Tibial nerve (tissue), 4 donors: ENCODE results near the gene GCSAM. TPM values are rescaled to one million over a fixed set of nuclear protein-coding genes. Genes with fewer than 3 reads are reported as not detected.

ENCODE experiments used
- DNase-seq, 2 donors: peaks; one replicate each; pipeline ENCODE4 v3.0.0-alpha.2; 2019; ENCODE audit warnings: low spot score in 2 of 2
- H3K27ac ChIP-seq, 4 donors: fragments of 200-600 bp; sonication (generic) in 3 of 4; one replicate each; pipeline ENCODE4 v1.5.1; 2017 to 2019; ENCODE audit warnings: mild to moderate bottlenecking in 1 of 4
- H3K27me3 ChIP-seq, 2 donors: fragments of 200-600 bp; sonication (generic) in 1 of 2; one replicate each; pipeline versions ENCODE4 v1.5.1 to v1.6.0; 2017 to 2019
- H3K36me3 ChIP-seq, 3 donors: fragments of 200-600 bp; sonication (generic); one replicate each; pipeline ENCODE4 v1.5.1; 2018 to 2019
- H3K4me1 ChIP-seq, 4 donors: fragments of 200-600 bp; sonication (generic) in 3 of 4; one replicate each; pipeline ENCODE4 v1.5.1; 2017 to 2019
- H3K4me3 ChIP-seq, 4 donors: fragments of 200-600 bp; sonication (generic) in 3 of 4; one replicate each; pipeline ENCODE4 v1.5.1; 2017 to 2019; ENCODE audit warnings: mild to moderate bottlenecking in 1 of 4, moderate library complexity in 1 of 4
- H3K9me3 ChIP-seq, 4 donors: fragments of 200-600 bp; sonication (generic) in 3 of 4; one replicate each; pipeline ENCODE4 v1.5.1; 2017 to 2019
- EP300 ChIP-seq, 2 donors: sonication (generic); formaldehyde crosslinking; IDR thresholded peaks; one replicate each; pipeline ENCODE4 v1.6.1; 2017; ENCODE audit warnings: antibody characterized with exemption in 2 of 2, mild to moderate bottlenecking in 1 of 2
- POLR2A ChIP-seq, 2 donors: fragments of 450-650 bp; IDR thresholded peaks; one replicate each; pipeline ENCODE4 v1.6.1; 2017; ENCODE audit warnings: antibody characterized with exemption in 2 of 2, mild to moderate bottlenecking in 2 of 2, moderate library complexity in 2 of 2
- WGBS, 2 donors: methylation state at CpG; one replicate each; pipeline ENCODE4 v1.1.5; 2018; 5-methylcytosine and 5-hydroxymethylcytosine counted together
- total RNA-seq, 4 donors: library from RNA; depleted of rRNA; stranded (reverse); fragments of >200 nt; gene quantifications; one replicate each; pipeline ENCODE4 v1.1.0, GENCODE V29; 2016
- TF ChIP-seq, protein P1 (sequence below), 5 experiments: fragments of 200-600 bp in 3 of 5; fragments of 450-650 bp in 2 of 5; sonication (generic) in 3 of 5; IDR thresholded peaks; one replicate each; pipeline ENCODE4 v1.5.1; 2016 to 2019; ENCODE audit warnings: antibody characterized with exemption in 5 of 5, mild to moderate bottlenecking in 3 of 5, moderate library complexity in 2 of 5

The GCSAM gene
- total RNA-seq, 4 donors from 2014 or later: under 0.01 to 2.0 TPM; not detected in 2

DNA sequence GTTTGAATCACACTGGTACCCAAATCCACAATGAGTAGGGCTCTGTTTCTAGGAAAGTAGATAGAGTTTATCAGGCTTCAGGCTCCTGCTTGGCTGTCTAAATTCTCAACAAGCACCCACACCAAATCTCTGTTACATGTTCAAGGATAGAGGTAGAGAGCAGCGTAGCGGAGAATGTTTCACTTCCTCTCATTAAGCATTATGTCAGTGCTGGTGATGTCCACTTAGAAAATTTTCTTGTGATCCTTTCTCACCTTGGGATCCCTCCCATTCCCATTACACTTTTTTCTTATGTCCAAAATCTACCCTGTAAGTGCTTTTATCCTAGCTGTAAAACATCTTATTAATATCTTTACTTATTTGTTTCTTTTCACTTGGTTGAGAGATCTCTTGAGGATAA is 34.7 kb upstream of the GCSAM start:
- no peaks in the 10 kb centered on the region for H3K36me3 ChIP-seq
- H3K27me3 ChIP-seq: no peaks in the 10 kb centered on the region
- peaks cover 0 to 16% (median 0%) of the 10 kb centered on the region in 4 donors for H3K9me3 ChIP-seq
- no peak overlapping the region for H3K4me3 ChIP-seq
- no peak for DNase-seq
- no peaks in the 10 kb centered on the region for H3K4me1 ChIP-seq
- no peak for TF ChIP-seq EP300 (IDR thresholded peaks at IDR 0.05)
- TF ChIP-seq POLR2A (IDR thresholded peaks at IDR 0.05): no peak
- TF ChIP-seq, protein P1, sequence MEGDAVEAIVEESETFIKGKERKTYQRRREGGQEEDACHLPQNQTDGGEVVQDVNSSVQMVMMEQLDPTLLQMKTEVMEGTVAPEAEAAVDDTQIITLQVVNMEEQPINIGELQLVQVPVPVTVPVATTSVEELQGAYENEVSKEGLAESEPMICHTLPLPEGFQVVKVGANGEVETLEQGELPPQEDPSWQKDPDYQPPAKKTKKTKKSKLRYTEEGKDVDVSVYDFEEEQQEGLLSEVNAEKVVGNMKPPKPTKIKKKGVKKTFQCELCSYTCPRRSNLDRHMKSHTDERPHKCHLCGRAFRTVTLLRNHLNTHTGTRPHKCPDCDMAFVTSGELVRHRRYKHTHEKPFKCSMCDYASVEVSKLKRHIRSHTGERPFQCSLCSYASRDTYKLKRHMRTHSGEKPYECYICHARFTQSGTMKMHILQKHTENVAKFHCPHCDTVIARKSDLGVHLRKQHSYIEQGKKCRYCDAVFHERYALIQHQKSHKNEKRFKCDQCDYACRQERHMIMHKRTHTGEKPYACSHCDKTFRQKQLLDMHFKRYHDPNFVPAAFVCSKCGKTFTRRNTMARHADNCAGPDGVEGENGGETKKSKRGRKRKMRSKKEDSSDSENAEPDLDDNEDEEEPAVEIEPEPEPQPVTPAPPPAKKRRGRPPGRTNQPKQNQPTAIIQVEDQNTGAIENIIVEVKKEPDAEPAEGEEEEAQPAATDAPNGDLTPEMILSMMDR (IDR thresholded peaks at IDR 0.05): no peak
- WGBS, 2 donors: 80 to 94% methylated on average over 2 of the region's 2 CpGs
- no peak overlapping the region for H3K27ac ChIP-seq

GRCh38 chr3:112149136-112149535 is 16.1 kb upstream of the GCSAM start:
- H3K4me3 ChIP-seq: no peak overlapping the region
- H3K9me3 ChIP-seq: peaks cover 0 to 35% (median 0%) of the 10 kb centered on the region in 4 donors
- 94 to 100% methylated on average over 1 of the region's 1 CpG for WGBS, 2 donors
- no peak for DNase-seq
- H3K4me1 ChIP-seq: no peaks in the 10 kb centered on the region
- H3K36me3 ChIP-seq: no peaks in the 10 kb centered on the region
- TF ChIP-seq, protein P1 (IDR thresholded peaks at IDR 0.05): no peak
- no peak for TF ChIP-seq EP300 (IDR thresholded peaks at IDR 0.05)
- no peak for TF ChIP-seq POLR2A (IDR thresholded peaks at IDR 0.05)
- H3K27ac ChIP-seq: no peak overlapping the region
- no peaks in the 10 kb centered on the region for H3K27me3 ChIP-seq

DNA sequence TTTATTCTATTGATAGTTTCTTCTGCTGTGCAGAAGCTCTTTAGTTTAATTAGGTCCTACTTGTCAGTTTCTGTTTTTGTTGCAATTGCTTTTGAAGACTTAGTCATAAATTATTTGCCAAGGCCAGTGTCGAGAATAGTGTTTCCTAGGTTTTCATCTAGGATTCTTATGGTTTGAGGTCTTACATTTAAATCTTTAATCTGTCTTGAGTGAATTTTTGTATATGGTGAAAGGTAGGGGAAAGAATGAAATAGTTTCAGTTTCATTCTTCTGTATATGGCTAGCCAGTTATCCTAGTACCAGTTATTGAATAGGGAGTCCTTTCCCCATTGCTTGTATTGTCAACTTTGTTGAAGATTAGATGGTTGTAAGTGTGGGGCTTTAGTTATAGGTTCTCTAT is 10.6 kb upstream of the GCSAM start:
- Histone ChIP-seq H3K36me3 (no peaks in the 10 kb centered on the region), H3K4me1 (peaks cover 0 to under 1% (median 0%) of the 10 kb centered on the region in 4 donors), H3K4me3 (no peak overlapping the region), H3K9me3 (peaks cover 0 to 28% (median 0%) of the 10 kb centered on the region in 4 donors), H3K27me3 (no peaks in the 10 kb centered on the region), H3K27ac (no peak overlapping the region)
- WGBS, 2 donors: 83 to 93% methylated on average over 1 of the region's 1 CpG
- no peak for DNase-seq
- TF ChIP-seq EP300 (IDR thresholded peaks at IDR 0.05): no peak
- TF ChIP-seq POLR2A (IDR thresholded peaks at IDR 0.05): no peak
- TF ChIP-seq, protein P1 (IDR thresholded peaks at IDR 0.05): no peak

GRCh38 chr3:112143251-112143650 is 10.2 kb upstream of the GCSAM start:
- WGBS, 2 donors: 97 to 98% methylated on average over 1 of the region's 1 CpG
- no peaks in the 10 kb centered on the region for H3K27me3 ChIP-seq

GRCh38 chr3:112141293-112141692 is 8.2 kb upstream of the GCSAM start:
- WGBS, 2 donors: 54 to 79% methylated on average over 2 of the region's 2 CpGs
- Histone ChIP-seq H3K4me3 (no peak overlapping the region), H3K36me3 (no peaks in the 10 kb centered on the region), H3K27me3 (no peaks in the 10 kb centered on the region), H3K4me1 (peaks cover 0 to 16% (median 6%) of the 10 kb centered on the region in 4 donors), H3K27ac (no peak overlapping the region), H3K9me3 (peaks cover 0 to 15% (median 0%) of the 10 kb centered on the region in 4 donors)
- DNase-seq: no peak
- TF ChIP-seq EP300 (IDR thresholded peaks at IDR 0.05) (no peak), POLR2A (IDR thresholded peaks at IDR 0.05) (no peak)
- TF ChIP-seq, protein P1 (IDR thresholded peaks at IDR 0.05): no peak

More at GRCh38 chr3:112143251-112143650, 10.2 kb upstream of the GCSAM start:
- Histone ChIP-seq H3K4me3 (no peak overlapping the region), H3K36me3 (no peaks in the 10 kb centered on the region), H3K9me3 (peaks cover 0 to 24% (median 0%) of the 10 kb centered on the region in 4 donors), H3K27ac (no peak overlapping the region), H3K4me1 (peaks cover 0 to 5% (median 0%) of the 10 kb centered on the region in 4 donors)
- TF ChIP-seq POLR2A (IDR thresholded peaks at IDR 0.05) (no peak), EP300 (IDR thresholded peaks at IDR 0.05) (no peak)
- TF ChIP-seq, protein P1 (IDR thresholded peaks at IDR 0.05): no peak
- DNase-seq: no peak
